ENCODE measurements around the gene TNS1. TPM values are rescaled to one million over a fixed set of nuclear protein-coding genes. Genes with fewer than 3 reads are reported as not detected.

TNS1 gene
- total RNA-seq, 1 donor from 2014 or later, result 0.24 TPM

- Histone ChIP-seq H3K36me3 (no peaks in the 10 kb centered on the region), H3K27me3 (peaks cover 46% of the 10 kb centered on the region), H3K9me3 (ENCODE audit: low read depth) (no peaks in the 10 kb centered on the region), H3K27ac (no peak overlapping the region), H2AFZ (replicated peaks) (no peak overlapping the region), H3K4me1 (peaks cover 41% of the 10 kb centered on the region), H3K4me2 (no peak overlapping the region), H3K79me2 (ENCODE audit: low read depth) (no peaks in the 10 kb centered on the region), H3K9ac (no peak overlapping the region), H3K4me3 (no peak overlapping the region), H4K20me1 (ENCODE audit: low read depth) (no peaks in the 10 kb centered on the region), H3F3A (ENCODE audit: low read depth) (peaks cover 14% of the 10 kb centered on the region)
- peaks cover 19% of the 10 kb centered on the region for H3K27me3 Mint-ChIP-seq (ENCODE audit: insufficient read depth, low read depth)
- H3K36me3 Mint-ChIP-seq, result no peaks in the 10 kb centered on the region
- peaks cover 48% of the 10 kb centered on the region for H3K4me1 Mint-ChIP-seq
- DNase-seq (ENCODE audit: low spot score), result no peak
- H3K27ac Mint-ChIP-seq, result peak overlapping the region; percentile 50
- H3K4me3 Mint-ChIP-seq, result no peak overlapping the region
- no peak for TF ChIP-seq EZH2 (IDR thresholded peaks at IDR 0.05)
- no peak for TF ChIP-seq EZH2phosphoT487 (IDR thresholded peaks at IDR 0.05)
- TF ChIP-seq, protein P1, sequence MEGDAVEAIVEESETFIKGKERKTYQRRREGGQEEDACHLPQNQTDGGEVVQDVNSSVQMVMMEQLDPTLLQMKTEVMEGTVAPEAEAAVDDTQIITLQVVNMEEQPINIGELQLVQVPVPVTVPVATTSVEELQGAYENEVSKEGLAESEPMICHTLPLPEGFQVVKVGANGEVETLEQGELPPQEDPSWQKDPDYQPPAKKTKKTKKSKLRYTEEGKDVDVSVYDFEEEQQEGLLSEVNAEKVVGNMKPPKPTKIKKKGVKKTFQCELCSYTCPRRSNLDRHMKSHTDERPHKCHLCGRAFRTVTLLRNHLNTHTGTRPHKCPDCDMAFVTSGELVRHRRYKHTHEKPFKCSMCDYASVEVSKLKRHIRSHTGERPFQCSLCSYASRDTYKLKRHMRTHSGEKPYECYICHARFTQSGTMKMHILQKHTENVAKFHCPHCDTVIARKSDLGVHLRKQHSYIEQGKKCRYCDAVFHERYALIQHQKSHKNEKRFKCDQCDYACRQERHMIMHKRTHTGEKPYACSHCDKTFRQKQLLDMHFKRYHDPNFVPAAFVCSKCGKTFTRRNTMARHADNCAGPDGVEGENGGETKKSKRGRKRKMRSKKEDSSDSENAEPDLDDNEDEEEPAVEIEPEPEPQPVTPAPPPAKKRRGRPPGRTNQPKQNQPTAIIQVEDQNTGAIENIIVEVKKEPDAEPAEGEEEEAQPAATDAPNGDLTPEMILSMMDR (IDR thresholded peaks at IDR 0.05), result no peak
- no peaks in the 10 kb centered on the region for H3K9me3 Mint-ChIP-seq
Measured at GRCh38 chr2:218013289-218013688, 10.5 kb upstream of the TNS1 start.

DNA sequence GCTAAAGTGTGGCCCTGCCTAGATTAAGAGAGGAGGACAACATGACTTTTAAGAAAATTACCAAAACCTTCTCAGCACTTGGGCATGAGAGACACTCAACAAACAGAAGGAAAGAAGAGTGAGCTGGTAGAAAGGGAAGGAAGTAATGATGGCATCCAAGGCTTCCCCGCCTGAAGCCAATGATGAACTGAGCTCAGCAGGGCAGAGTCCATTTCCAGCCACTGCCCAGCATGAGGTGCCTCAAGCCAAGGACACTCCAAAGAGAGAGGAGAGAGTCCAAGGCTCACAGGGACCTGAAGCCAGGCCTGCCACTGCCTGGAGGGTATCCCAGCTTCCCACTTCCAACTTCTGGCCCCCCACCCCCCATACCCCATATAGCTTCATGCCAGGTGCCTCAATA is 9.5 kb upstream of the TNS1 start:
- no peaks in the 10 kb centered on the region for H3K9me3 Mint-ChIP-seq
- H3K27me3 Mint-ChIP-seq (ENCODE audit: insufficient read depth, low read depth), result peaks cover 23% of the 10 kb centered on the region
- H2AFZ ChIP-seq (replicated peaks), result no peak overlapping the region
- H4K20me1 ChIP-seq (ENCODE audit: low read depth), result no peaks in the 10 kb centered on the region
- H3K27ac Mint-ChIP-seq, result no peak overlapping the region
- no peaks in the 10 kb centered on the region for H3K79me2 ChIP-seq (ENCODE audit: low read depth)
- H3K4me2 ChIP-seq, result no peak overlapping the region
- no peaks in the 10 kb centered on the region for H3K36me3 Mint-ChIP-seq
- H3K27me3 ChIP-seq, result peaks cover 54% of the 10 kb centered on the region
- peaks cover 14% of the 10 kb centered on the region for H3F3A ChIP-seq (ENCODE audit: low read depth)
- H3K9me3 ChIP-seq (ENCODE audit: low read depth), result no peaks in the 10 kb centered on the region
- no peak for TF ChIP-seq EZH2phosphoT487 (IDR thresholded peaks at IDR 0.05)
- TF ChIP-seq, protein P1 (IDR thresholded peaks at IDR 0.05), result no peak
- no peak for TF ChIP-seq EZH2 (IDR thresholded peaks at IDR 0.05)
- H3K27ac ChIP-seq, result no peak overlapping the region
- no peak overlapping the region for H3K4me3 Mint-ChIP-seq
- no peak overlapping the region for H3K9ac ChIP-seq
- DNase-seq (ENCODE audit: low spot score), result no peak
- peaks cover 47% of the 10 kb centered on the region for H3K4me1 Mint-ChIP-seq
- H3K36me3 ChIP-seq, result no peaks in the 10 kb centered on the region
- H3K4me1 ChIP-seq, result peaks cover 41% of the 10 kb centered on the region
- no peak overlapping the region for H3K4me3 ChIP-seq

DNA sequence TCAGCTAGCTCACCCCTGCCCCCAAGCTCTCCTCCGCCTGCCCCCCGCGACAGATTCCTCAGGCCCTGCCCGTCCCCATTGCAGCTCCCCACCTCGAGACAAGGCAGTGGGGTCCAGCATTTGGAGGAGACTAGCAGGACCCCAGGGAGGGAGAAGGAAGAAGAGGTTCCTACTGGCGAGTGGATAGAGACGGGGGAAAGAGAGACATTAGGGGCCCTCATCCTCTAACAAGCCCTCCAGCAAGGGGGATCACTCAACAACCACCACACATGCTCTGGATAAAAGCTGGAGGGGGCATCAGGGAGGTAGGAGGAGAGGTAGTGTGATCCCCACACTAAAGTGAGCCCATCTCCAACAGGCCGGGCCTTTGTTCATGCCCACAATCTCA is 8.9 kb upstream of the TNS1 start:
- no peak overlapping the region for H3K4me2 ChIP-seq
- no peak for DNase-seq (ENCODE audit: low spot score)
- peaks cover 14% of the 10 kb centered on the region for H3F3A ChIP-seq (ENCODE audit: low read depth)
- Mint-ChIP-seq H3K27ac (no peak overlapping the region), H3K36me3 (no peaks in the 10 kb centered on the region), H3K4me1 (peaks cover 45% of the 10 kb centered on the region), H3K9me3 (no peaks in the 10 kb centered on the region), H3K27me3 (ENCODE audit: insufficient read depth, low read depth) (peaks cover 23% of the 10 kb centered on the region), H3K4me3 (peak overlapping the region; percentile 0)
- TF ChIP-seq, protein P1 (IDR thresholded peaks at IDR 0.05), result no peak
- no peak for TF ChIP-seq EZH2 (IDR thresholded peaks at IDR 0.05)
- no peak for TF ChIP-seq EZH2phosphoT487 (IDR thresholded peaks at IDR 0.05)
- no peak overlapping the region for H2AFZ ChIP-seq (replicated peaks)
- H4K20me1 ChIP-seq (ENCODE audit: low read depth), result no peaks in the 10 kb centered on the region
- no peak overlapping the region for H3K9ac ChIP-seq
- H3K27me3 ChIP-seq, result peaks cover 54% of the 10 kb centered on the region
- H3K9me3 ChIP-seq (ENCODE audit: low read depth), result no peaks in the 10 kb centered on the region
- no peaks in the 10 kb centered on the region for H3K79me2 ChIP-seq (ENCODE audit: low read depth)
- no peaks in the 10 kb centered on the region for H3K36me3 ChIP-seq
- H3K4me3 ChIP-seq, result no peak overlapping the region
- no peak overlapping the region for H3K27ac ChIP-seq
- peaks cover 41% of the 10 kb centered on the region for H3K4me1 ChIP-seq
